ENCODE data around the gene LRSAM1. TPM values are rescaled to one million over a fixed set of nuclear protein-coding genes. Genes with fewer than 3 reads are reported as not detected.

The LRSAM1 gene
- total RNA-seq, 3 donors from 2014 or later: 16.8 to 29.0 (median 17.9) TPM

DNA sequence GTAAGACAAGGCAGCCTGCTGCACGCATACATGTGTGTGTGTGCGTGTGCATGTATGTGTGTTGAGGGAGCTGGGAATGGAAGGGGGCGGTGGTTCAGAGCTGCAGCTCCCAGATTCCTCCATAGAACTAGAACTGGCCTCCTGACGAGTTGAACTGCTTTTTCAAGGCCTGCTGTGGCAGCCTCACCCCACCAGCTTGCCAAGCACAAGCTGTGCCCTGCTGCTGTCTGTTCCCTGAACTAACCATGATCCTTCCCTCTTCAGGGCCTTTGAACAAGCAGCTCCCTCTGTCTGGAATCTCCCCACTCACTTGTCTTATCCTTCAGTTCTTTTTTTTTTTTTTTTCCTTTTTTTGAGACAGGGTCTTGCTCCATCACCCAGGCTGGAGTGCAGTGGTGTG lies 22.6 kb downstream of the LRSAM1 start:
- DNase-seq (no peak), ATAC-seq (no peak)
- intact Hi-C loops (cut with DNase I, micrococcal nuclease): no loop called here
- Histone ChIP-seq H3K9me3 (no peaks in the 10 kb centered on the region), H3K36me3 (ENCODE audit: low read depth) (no peaks in the 10 kb centered on the region), H3K4me3 (no peak overlapping the region), H3K4me1 (ENCODE audit: low read depth) (no peaks in the 10 kb centered on the region)
- TF ChIP-seq, protein P1, sequence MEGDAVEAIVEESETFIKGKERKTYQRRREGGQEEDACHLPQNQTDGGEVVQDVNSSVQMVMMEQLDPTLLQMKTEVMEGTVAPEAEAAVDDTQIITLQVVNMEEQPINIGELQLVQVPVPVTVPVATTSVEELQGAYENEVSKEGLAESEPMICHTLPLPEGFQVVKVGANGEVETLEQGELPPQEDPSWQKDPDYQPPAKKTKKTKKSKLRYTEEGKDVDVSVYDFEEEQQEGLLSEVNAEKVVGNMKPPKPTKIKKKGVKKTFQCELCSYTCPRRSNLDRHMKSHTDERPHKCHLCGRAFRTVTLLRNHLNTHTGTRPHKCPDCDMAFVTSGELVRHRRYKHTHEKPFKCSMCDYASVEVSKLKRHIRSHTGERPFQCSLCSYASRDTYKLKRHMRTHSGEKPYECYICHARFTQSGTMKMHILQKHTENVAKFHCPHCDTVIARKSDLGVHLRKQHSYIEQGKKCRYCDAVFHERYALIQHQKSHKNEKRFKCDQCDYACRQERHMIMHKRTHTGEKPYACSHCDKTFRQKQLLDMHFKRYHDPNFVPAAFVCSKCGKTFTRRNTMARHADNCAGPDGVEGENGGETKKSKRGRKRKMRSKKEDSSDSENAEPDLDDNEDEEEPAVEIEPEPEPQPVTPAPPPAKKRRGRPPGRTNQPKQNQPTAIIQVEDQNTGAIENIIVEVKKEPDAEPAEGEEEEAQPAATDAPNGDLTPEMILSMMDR (IDR thresholded peaks at IDR 0.05): no peak

DNA sequence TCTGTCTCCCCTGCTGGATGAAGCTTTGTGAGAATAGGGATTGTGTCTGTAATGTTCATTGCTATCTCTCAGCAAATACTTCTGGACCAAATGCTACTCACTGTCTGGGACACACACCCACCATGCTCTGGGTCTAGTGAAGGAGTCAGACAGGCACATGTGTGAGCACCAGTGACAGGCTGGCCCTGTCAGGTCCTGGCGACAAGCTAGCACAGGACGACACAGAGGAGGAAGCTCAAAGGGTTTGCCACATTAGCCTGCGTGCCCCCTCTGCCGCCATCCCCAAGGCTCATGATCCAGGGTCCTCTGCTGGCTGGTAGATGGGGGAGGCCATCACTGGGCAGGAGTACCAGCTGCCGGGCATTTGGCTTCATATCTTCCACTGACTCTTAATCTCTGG lies 23.3 kb downstream of the LRSAM1 start:
- no peaks in the 10 kb centered on the region for H3K9me3 ChIP-seq
- no peaks in the 10 kb centered on the region for H3K36me3 ChIP-seq (ENCODE audit: low read depth)
- DNase-seq (no peak), ATAC-seq (no peak)
- no peaks in the 10 kb centered on the region for H3K4me1 ChIP-seq (ENCODE audit: low read depth)
- no peak overlapping the region for H3K4me3 ChIP-seq
- TF ChIP-seq, protein P1 (IDR thresholded peaks at IDR 0.05): no peak
- intact Hi-C loops (cut with DNase I, micrococcal nuclease): no loop called here

DNA sequence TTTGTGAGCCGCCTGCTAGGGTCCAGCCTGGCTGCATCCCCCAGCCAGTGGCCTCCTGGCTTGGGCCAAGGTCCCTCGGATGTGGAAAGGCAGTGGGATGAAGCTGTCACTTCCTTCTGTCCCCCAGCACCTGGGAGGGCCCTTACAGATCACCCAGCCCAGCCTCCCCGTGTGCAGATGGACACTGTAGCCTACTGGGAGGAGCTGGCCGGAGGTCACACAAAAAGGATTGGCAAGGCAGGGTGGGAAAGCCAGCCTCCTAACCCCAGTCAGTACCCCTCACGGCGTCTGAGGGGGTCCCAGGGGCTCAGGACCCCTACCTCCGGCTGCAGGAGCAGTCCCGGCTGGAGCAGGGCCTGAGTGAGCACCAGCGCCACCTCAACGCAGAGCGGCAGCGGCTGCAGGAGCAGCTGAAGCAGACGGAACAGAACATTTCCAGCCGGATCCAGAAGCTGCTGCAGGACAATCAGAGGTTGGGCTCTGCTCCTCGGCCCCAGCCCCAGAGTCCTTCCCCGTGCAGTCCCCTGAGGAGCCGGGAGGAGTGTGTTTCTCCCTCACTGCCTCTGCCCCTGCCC lies 28.3 kb downstream of the LRSAM1 start:
- H3K36me3 ChIP-seq (ENCODE audit: low read depth): no peaks in the 10 kb centered on the region
- no peak for DNase-seq
- no peak overlapping the region for H3K4me3 ChIP-seq
- intact Hi-C loops (cut with DNase I, micrococcal nuclease): no loop called here
- H3K4me1 ChIP-seq (ENCODE audit: low read depth): no peaks in the 10 kb centered on the region
- no peak for ATAC-seq
- TF ChIP-seq, protein P1 (IDR thresholded peaks at IDR 0.05): no peak
- no peaks in the 10 kb centered on the region for H3K9me3 ChIP-seq

DNA sequence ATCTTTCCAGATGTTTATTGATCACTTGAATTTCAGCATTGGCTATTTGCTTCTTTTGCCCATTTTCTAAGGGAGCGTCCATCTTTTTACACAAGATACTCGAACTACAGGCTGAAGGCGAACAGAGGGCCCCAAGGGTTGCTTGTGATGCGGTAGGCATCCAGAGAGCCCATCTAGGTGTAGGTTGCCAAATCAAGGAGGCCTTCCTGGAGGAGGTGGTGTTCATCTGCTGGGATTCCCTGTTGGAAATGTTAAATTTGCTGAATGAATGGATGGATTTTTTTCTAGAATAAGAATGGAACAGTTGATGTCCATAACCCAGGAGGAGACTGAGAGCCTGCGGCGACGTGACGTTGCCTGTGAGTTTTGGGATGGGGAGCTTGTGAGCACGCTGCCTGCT lies 31.4 kb downstream of the LRSAM1 start:
- intact Hi-C loops (cut with DNase I, micrococcal nuclease): no loop called here
- DNase-seq (no peak), ATAC-seq (no peak)
- Histone ChIP-seq H3K4me1 (ENCODE audit: low read depth) (no peaks in the 10 kb centered on the region), H3K9me3 (no peaks in the 10 kb centered on the region), H3K4me3 (no peak overlapping the region), H3K36me3 (ENCODE audit: low read depth) (no peaks in the 10 kb centered on the region)
- TF ChIP-seq, protein P1 (IDR thresholded peaks at IDR 0.05): no peak

DNA sequence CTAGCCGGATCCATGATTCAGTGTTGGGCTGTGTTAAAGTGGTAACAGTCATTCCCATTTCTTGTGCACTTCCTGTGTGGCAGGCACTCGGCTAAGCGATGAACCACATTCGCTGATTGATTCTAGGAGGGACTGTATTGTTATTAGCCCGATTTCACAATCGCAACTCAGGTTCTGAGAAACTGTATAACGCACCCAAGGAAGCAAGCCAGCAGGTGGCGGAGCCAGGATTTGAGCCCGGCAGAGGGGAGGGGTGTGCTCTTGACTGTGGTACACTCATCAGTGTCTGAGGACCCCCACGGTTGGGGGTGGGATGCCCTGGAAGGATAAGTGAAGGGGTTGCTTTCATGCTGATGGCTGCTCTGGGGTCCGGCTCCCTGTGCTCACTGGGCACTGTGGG lies 34.7 kb downstream of the LRSAM1 start:
- TF ChIP-seq, protein P1 (IDR thresholded peaks at IDR 0.05): no peak
- H3K4me1 ChIP-seq (ENCODE audit: low read depth): no peaks in the 10 kb centered on the region
- no peak for ATAC-seq
- intact Hi-C loops (cut with DNase I, micrococcal nuclease): no loop called here
- no peaks in the 10 kb centered on the region for H3K36me3 ChIP-seq (ENCODE audit: low read depth)
- DNase-seq: no peak
- no peak overlapping the region for H3K4me3 ChIP-seq
- no peaks in the 10 kb centered on the region for H3K9me3 ChIP-seq

DNA sequence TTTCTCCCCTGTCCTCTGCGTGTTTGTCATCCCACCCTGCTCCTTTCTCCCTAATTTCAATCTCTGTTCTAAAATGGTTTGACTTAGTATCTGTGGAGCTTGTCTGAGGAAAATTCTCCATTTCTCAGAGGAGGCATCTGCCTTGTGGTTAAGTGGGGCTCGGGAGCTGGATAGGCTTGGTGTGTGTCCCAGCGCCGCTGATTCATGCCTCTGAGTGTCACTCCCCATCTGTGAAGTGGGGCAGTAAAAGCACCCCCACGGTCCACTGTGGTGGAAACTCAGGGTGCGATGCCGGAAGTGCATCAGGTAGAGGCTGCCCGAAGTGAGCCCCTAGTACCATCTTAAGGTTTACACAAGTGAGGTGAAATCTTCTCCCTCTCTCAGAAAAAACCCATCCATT lies 37.6 kb downstream of the LRSAM1 start:
- H3K9me3 ChIP-seq: no peaks in the 10 kb centered on the region
- TF ChIP-seq, protein P1 (IDR thresholded peaks at IDR 0.05): no peak
- H3K4me3 ChIP-seq: no peak overlapping the region
- H3K36me3 ChIP-seq (ENCODE audit: low read depth): no peaks in the 10 kb centered on the region
- intact Hi-C loops (cut with DNase I, micrococcal nuclease): no loop called here
- no peak for DNase-seq
- no peak for ATAC-seq
- H3K4me1 ChIP-seq (ENCODE audit: low read depth): no peaks in the 10 kb centered on the region
